AG10803 (cell line): ENCODE results near the gene TMEM266.
A peak's percentile ranks its signal among the peaks of the same experiment; 100 is the strongest.

ENCODE experiments used
- DNase-seq: peaks from one replicate; pipeline ENCODE4 v3.0.0; 2010; ENCODE audit warnings: low read depth
- H3K4me3 ChIP-seq: 2 replicates; pipeline ENCODE4 v1.5.1; 2011; ENCODE audit warnings: mild to moderate bottlenecking, low read length, control low read depth
- TF ChIP-seq, protein P1 (sequence below): conservative IDR thresholded peaks from 2 replicates; pipeline ENCODE4 v1.5.1; 2011; ENCODE audit warnings: mild to moderate bottlenecking, low read length, control low read depth, inconsistent platforms

The TMEM266 gene

DNA sequence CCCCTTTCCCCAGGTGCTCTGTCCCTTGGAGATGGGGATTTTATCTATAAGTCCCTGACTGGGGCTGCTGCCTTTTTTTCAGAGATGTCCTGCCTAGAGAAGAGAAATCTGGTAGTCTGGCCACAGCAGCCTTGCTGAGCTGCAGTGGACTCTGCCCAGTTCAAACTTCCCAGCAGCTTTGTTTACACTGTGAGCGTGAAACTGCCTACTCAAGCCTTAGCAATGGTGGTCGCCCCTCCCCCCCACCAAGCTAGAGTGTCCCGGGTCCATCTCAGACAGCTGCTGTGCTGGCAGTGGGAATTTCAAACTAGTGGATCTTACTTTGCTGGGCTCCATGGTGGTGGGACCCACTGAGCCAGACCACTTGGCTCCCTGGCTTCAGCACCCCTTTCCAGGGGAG lies 38.9 kb downstream of the TMEM266 start:
- no peak for DNase-seq
- H3K4me3 ChIP-seq, result no peak overlapping the region
- TF ChIP-seq, protein P1, sequence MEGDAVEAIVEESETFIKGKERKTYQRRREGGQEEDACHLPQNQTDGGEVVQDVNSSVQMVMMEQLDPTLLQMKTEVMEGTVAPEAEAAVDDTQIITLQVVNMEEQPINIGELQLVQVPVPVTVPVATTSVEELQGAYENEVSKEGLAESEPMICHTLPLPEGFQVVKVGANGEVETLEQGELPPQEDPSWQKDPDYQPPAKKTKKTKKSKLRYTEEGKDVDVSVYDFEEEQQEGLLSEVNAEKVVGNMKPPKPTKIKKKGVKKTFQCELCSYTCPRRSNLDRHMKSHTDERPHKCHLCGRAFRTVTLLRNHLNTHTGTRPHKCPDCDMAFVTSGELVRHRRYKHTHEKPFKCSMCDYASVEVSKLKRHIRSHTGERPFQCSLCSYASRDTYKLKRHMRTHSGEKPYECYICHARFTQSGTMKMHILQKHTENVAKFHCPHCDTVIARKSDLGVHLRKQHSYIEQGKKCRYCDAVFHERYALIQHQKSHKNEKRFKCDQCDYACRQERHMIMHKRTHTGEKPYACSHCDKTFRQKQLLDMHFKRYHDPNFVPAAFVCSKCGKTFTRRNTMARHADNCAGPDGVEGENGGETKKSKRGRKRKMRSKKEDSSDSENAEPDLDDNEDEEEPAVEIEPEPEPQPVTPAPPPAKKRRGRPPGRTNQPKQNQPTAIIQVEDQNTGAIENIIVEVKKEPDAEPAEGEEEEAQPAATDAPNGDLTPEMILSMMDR, result no peak

GRCh38 chr15:76099388-76099787 lies 39.6 kb downstream of the TMEM266 start:
- no peak overlapping the region for H3K4me3 ChIP-seq
- TF ChIP-seq, protein P1, result no peak
- no peak for DNase-seq

DNA sequence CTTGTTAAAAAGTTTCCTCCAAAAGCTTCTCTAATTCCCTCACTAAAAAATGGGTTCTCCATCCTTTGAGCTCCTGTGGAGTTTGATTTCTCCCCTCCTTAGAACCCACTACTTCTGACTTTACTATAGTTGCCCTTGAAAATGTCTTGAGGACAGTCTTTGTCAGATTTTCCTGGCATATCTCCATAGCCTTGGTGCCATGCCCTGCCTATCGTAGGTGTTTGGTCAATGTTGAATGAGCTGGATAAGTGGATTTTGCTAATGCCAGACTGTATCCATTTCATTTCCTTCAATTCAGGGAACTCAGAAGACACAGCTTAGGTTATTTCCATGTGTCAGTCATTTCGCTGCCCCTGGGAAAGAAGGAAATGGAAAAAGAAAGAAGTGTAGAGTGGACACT lies 40.6 kb downstream of the TMEM266 start:
- no peak overlapping the region for H3K4me3 ChIP-seq
- DNase-seq, result no peak
- TF ChIP-seq, protein P1, result no peak

DNA sequence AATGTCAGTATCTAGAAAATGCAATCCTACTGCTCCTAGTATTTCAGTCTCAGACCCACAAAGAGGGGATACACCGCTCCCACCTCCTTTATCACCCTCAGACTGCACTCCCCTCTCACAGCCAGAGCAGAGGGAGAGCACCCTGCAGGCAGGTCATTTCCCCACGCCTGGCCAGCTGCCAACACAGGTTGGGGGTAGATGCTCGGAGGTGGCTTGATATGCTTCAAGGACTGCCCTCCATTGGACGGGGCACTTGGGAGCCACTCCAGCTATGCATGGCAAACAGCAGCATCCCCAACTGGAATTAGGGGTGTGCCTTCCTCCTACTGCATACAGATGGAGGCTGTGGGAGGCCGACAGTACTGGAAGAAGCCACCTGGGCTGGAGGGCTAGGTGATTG lies 41.9 kb downstream of the TMEM266 start:
- no peak for DNase-seq
- no peak overlapping the region for H3K4me3 ChIP-seq
- TF ChIP-seq, protein P1, result no peak

- TF ChIP-seq, protein P1, result no peak
- H3K4me3 ChIP-seq, result no peak overlapping the region
- no peak for DNase-seq
These were observed 45.6 kb downstream of the TMEM266 start for GRCh38 chr15:76105391-76105790.

- TF ChIP-seq, protein P1, result no peak
- no peak for DNase-seq
- H3K4me3 ChIP-seq, result no peak overlapping the region
These were observed 46.1 kb downstream of the TMEM266 start for GRCh38 chr15:76105911-76106310.

- H3K4me3 ChIP-seq, result no peak overlapping the region
- peak; percentile 13 for DNase-seq
- TF ChIP-seq, protein P1, result no peak
These were observed 47.4 kb downstream of the TMEM266 start for GRCh38 chr15:76107169-76107568.
